CD14-positive monocyte (primary cell): ENCODE data around the gene NEK6. TPM values are rescaled to one million over a fixed set of nuclear protein-coding genes. Genes with fewer than 3 reads are reported as not detected.
A peak's percentile ranks its signal among the peaks of the same experiment; 100 is the strongest.

Experiments used
- DNase-seq, 3 donors: peaks; one replicate each; pipeline ENCODE4 v3.0.0-alpha.2; 2011 to 2022
- H2AFZ ChIP-seq: 2 replicates; pipeline ENCODE4 v1.6.0; 2012; ENCODE audit warnings: mild to moderate bottlenecking, low read depth, low read length, inconsistent platforms; ENCODE audit not compliant: insufficient read depth, poor library complexity, severe bottlenecking
- H3K27ac ChIP-seq, 2 donors: 1 replicate in 1 of 2; 2 replicates in 1 of 2; pipeline ENCODE4 v1.5.1; 2012 to 2013; ENCODE audit warnings: low read length in 2 of 2, control low read depth in 1 of 2, inconsistent platforms in 1 of 2, low read depth in 1 of 2, mild to moderate bottlenecking in 1 of 2
- H3K27me3 ChIP-seq, 2 donors: one replicate each; pipeline versions ENCODE4 v1.6.0 to v1.6.1; 2011 to 2013; ENCODE audit warnings: low read length in 2 of 2; ENCODE audit not compliant: control insufficient read depth in 2 of 2, insufficient read depth in 2 of 2
- H3K36me3 ChIP-seq, 2 donors: replicated peaks in 1 of 2; 1 replicate in 1 of 2; 2 replicates in 1 of 2; pipeline versions ENCODE4 v1.5.1 to v1.6.1; 2012 to 2013; ENCODE audit warnings: low read length in 2 of 2, control low read depth in 1 of 2, inconsistent platforms in 1 of 2, mild to moderate bottlenecking in 1 of 2; ENCODE audit not compliant: insufficient read depth in 2 of 2, control insufficient read depth in 1 of 2
- H3K4me1 ChIP-seq, 2 donors: 1 replicate in 1 of 2; 2 replicates in 1 of 2; pipeline versions ENCODE4 v1.5.1 to v1.6.1; 2012 to 2013; ENCODE audit warnings: low read length in 2 of 2, control low read depth in 1 of 2, inconsistent platforms in 1 of 2, mild to moderate bottlenecking in 1 of 2, moderate library complexity in 1 of 2; ENCODE audit not compliant: insufficient read depth in 2 of 2, control insufficient read depth in 1 of 2
- H3K4me2 ChIP-seq: replicated peaks from 2 replicates; pipeline ENCODE3; 2012; ENCODE audit warnings: low read length, moderate library complexity, mild to moderate bottlenecking; ENCODE audit not compliant: poor library complexity, severe bottlenecking; ENCODE audit errors: extremely low read depth
- H3K4me3 ChIP-seq, 3 experiments: fragments of 200-600 bp in 1 of 3; sonication (generic) in 1 of 3; replicated peaks in 1 of 3; 1 replicate in 2 of 3; 2 replicates in 1 of 3; pipeline ENCODE4 v1.5.1; 2011 to 2013; ENCODE audit warnings: low read length in 3 of 3, mild to moderate bottlenecking in 3 of 3, control low read depth in 2 of 3, low read depth in 2 of 3, inconsistent platforms in 1 of 3, moderate library complexity in 1 of 3
- H3K79me2 ChIP-seq: 2 replicates; pipeline ENCODE4 v1.6.0; 2012; ENCODE audit warnings: mild to moderate bottlenecking, control low read depth, inconsistent platforms, low read length, moderate library complexity; ENCODE audit not compliant: insufficient read depth
- H3K9ac ChIP-seq: 2 replicates; pipeline ENCODE4 v1.6.0; 2017; ENCODE audit warnings: low read length, mild to moderate bottlenecking; ENCODE audit not compliant: insufficient read depth, poor library complexity, severe bottlenecking
- H3K9me3 ChIP-seq, 2 donors: replicated peaks in 1 of 2; 1 replicate in 1 of 2; 2 replicates in 1 of 2; pipeline versions ENCODE4 v1.5.1 to v1.6.1; 2012 to 2013; ENCODE audit warnings: low read length in 2 of 2, control low read depth in 1 of 2; ENCODE audit not compliant: control insufficient read depth in 1 of 2, insufficient read depth in 1 of 2
- H4K20me1 ChIP-seq: 2 replicates; pipeline ENCODE4 v1.6.0; 2012; ENCODE audit warnings: mild to moderate bottlenecking, low read length, control low read depth, moderate library complexity; ENCODE audit not compliant: insufficient read depth
- H3K27ac Mint-ChIP-seq, 7 donors: one replicate each; pipeline ENCODE4 v1.8.0; 2020; ENCODE audit warnings: mild to moderate bottlenecking in 7 of 7, mixed read lengths in 7 of 7, moderate library complexity in 6 of 7, inconsistent platforms in 2 of 7
- H3K27me3 Mint-ChIP-seq, 3 donors: one replicate each; pipeline ENCODE4 v1.8.0; 2021 to 2022; ENCODE audit warnings: low read depth in 3 of 3, mild to moderate bottlenecking in 3 of 3, mixed read lengths in 3 of 3, moderate library complexity in 3 of 3, inconsistent platforms in 1 of 3
- H3K36me3 Mint-ChIP-seq, 2 donors: one replicate each; pipeline ENCODE4 v1.8.0; 2020; ENCODE audit warnings: mixed read lengths in 2 of 2, inconsistent platforms in 1 of 2, mild to moderate bottlenecking in 1 of 2
- H3K4me1 Mint-ChIP-seq: one replicate; pipeline ENCODE4 v1.8.0; 2020; ENCODE audit warnings: mild to moderate bottlenecking, mixed read lengths
- H3K4me3 Mint-ChIP-seq, 2 donors: one replicate each; pipeline ENCODE4 v1.8.0; 2020; ENCODE audit warnings: mild to moderate bottlenecking in 2 of 2, mixed read lengths in 2 of 2, moderate library complexity in 1 of 2
- H3K9me3 Mint-ChIP-seq, 7 donors: one replicate each; pipeline ENCODE4 v1.8.0; 2020 to 2022; ENCODE audit warnings: mixed read lengths in 7 of 7, mild to moderate bottlenecking in 6 of 7, moderate library complexity in 6 of 7, inconsistent platforms in 2 of 7
- WGBS: methylation state at CpG from one replicate; pipeline ENCODE4 v1.1.5; 2013; ENCODE audit warnings: missing lambda C conversion rate; ENCODE audit not compliant: insufficient coverage; 5-methylcytosine and 5-hydroxymethylcytosine counted together
- intact Hi-C, 2 donors: fragments of 100-400 bp; cut with micrococcal nuclease; formaldehyde crosslinking; loops; one replicate each; pipeline versions ENCODE4 v1.15.0 to v1.15.1; 2023
- polyA plus RNA-seq, 3 donors: library from polyadenylated mRNA; depleted of rRNA in 1 of 3; unstranded in 2 of 3; stranded (reverse) in 1 of 3; fragments of 300-500 nt in 2 of 3; fragments of >200 nt in 1 of 3; fragmentation: Illumina TruSeq in 2 of 3; gene quantifications; 1 replicate in 2 of 3; 2 replicates in 1 of 3; pipeline ENCODE4 v1.2.3, GENCODE V29; 2012 to 2021
- TF ChIP-seq, protein P1 (sequence below): fragments of 200-600 bp; IDR thresholded peaks from one replicate; pipeline ENCODE4 v1.8.0; 2022; ENCODE audit warnings: antibody characterized with exemption, mild to moderate bottlenecking

Gene NEK6
- polyA plus RNA-seq, 3 donors: 26.1 to 46.0 (median 35.8) TPM

DNA sequence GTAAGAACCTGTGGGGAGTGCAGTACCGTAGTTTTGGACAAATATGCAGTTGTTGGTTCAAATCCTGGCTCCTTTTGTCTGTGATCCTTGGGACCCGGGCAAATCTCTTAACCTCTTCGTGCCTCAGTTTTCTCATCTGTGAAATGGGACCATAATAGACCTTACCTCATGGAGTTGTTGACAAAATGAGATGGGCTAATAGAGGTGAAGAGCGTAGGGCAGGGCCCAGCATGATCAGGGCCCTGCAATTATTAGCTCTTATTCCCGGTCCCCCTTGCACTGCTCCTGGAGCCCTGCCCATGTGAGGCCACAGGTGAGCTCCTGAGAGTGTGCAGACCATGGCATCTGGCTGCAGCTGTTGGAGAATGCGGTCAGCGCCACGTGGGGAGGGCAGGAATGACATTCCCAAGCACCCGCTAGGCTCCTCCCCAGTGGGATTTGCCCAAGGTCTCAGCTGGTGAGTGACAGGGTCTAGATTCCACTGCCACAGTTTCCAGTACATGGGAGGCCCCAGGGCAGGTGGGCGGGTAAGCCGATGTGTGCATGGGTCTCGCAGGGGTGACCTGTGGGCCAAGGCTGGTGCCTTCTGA is 41.0 kb downstream of the NEK6 start:
- no peak overlapping the region for H3K9ac ChIP-seq
- WGBS: 96% methylated on average over 9 of the region's 12 CpGs
- H3K36me3 ChIP-seq: peaks cover 28 to 61% of the 10 kb centered on the region in 2 donors
- peaks cover 100% of the 10 kb centered on the region for H3K79me2 ChIP-seq
- H3K27me3 ChIP-seq: no peaks in the 10 kb centered on the region
- Mint-ChIP-seq H3K27ac (peak overlapping the region in 1 of 7 donors; percentile 30), H3K27me3 (peaks cover 0 to 2% (median 0%) of the 10 kb centered on the region in 3 donors), H3K4me1 (peaks cover 43% of the 10 kb centered on the region), H3K36me3 (peaks cover 36 to 60% of the 10 kb centered on the region in 2 donors), H3K4me3 (no peak overlapping the region), H3K9me3 (no peaks in the 10 kb centered on the region)
- TF ChIP-seq, protein P1, sequence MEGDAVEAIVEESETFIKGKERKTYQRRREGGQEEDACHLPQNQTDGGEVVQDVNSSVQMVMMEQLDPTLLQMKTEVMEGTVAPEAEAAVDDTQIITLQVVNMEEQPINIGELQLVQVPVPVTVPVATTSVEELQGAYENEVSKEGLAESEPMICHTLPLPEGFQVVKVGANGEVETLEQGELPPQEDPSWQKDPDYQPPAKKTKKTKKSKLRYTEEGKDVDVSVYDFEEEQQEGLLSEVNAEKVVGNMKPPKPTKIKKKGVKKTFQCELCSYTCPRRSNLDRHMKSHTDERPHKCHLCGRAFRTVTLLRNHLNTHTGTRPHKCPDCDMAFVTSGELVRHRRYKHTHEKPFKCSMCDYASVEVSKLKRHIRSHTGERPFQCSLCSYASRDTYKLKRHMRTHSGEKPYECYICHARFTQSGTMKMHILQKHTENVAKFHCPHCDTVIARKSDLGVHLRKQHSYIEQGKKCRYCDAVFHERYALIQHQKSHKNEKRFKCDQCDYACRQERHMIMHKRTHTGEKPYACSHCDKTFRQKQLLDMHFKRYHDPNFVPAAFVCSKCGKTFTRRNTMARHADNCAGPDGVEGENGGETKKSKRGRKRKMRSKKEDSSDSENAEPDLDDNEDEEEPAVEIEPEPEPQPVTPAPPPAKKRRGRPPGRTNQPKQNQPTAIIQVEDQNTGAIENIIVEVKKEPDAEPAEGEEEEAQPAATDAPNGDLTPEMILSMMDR: no peak
- peaks cover 100% of the 10 kb centered on the region for H4K20me1 ChIP-seq
- H3K4me3 ChIP-seq: no peak overlapping the region
- DNase-seq: no peak
- H3K27ac ChIP-seq: peak overlapping the region in 1 of 2 donors; percentile 26
- intact Hi-C loops: loop anchor here in 1 of 2 donors (10.0 kb wide), 1 partner anchor 164 kb away; no protein-coding TSS in a partner anchor
- no peak overlapping the region for H2AFZ ChIP-seq
- H3K4me1 ChIP-seq: peaks cover 21 to 30% of the 10 kb centered on the region in 2 donors
- no peak overlapping the region for H3K4me2 ChIP-seq
- no peaks in the 10 kb centered on the region for H3K9me3 ChIP-seq

DNA sequence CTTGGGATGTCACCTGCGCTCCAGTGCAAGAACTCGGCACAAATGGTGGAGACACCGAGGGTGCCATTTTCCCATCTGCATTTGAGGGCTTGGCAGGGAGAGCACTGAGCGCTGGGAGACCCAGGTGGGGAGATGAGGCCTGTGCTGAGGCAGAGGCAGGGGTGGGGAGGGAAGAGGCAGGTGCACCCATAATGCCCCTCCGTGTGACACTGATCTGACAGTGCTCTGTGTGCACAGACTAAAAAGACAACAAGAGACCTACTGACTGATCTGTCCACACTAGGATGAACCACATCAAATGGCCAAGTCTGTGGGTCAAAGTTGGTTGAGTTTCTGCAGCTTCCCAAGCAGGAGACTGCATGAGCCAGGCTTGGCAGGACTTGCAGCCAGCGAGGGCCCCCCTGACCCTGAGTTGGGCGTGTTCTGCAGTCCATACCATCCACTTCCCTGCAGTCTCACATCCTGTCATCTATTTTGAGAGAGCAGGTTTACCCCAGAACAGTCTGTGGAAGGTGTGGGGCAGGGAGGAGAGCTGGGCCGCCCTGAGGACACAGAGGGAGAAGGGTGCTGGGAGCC is 41.9 kb downstream of the NEK6 start:
- peaks cover 37 to 69% of the 10 kb centered on the region in 2 donors for H3K36me3 ChIP-seq
- H3K9ac ChIP-seq: no peak overlapping the region
- H3K4me3 ChIP-seq: no peak overlapping the region
- Mint-ChIP-seq H3K9me3 (no peaks in the 10 kb centered on the region), H3K27me3 (peaks cover 0 to 2% (median 0%) of the 10 kb centered on the region in 3 donors), H3K27ac (peak overlapping the region in 4 of 7 donors; percentile 43 to 68 (median 58)), H3K36me3 (peaks cover 34 to 64% of the 10 kb centered on the region in 2 donors), H3K4me3 (no peak overlapping the region), H3K4me1 (peaks cover 34% of the 10 kb centered on the region)
- 54% methylated on average over 4 of the region's 8 CpGs for whole genome bisulfite sequencing
- TF ChIP-seq, protein P1: no peak
- no peak for DNase-seq
- no peaks in the 10 kb centered on the region for H3K27me3 ChIP-seq
- intact Hi-C loops: loop anchor here in 1 of 2 donors (10.0 kb wide), 1 partner anchor 165 kb away; no protein-coding TSS in a partner anchor
- no peak overlapping the region for H2AFZ ChIP-seq
- H4K20me1 ChIP-seq: peaks cover 100% of the 10 kb centered on the region
- H3K9me3 ChIP-seq: no peaks in the 10 kb centered on the region
- peaks cover 12 to 21% of the 10 kb centered on the region in 2 donors for H3K4me1 ChIP-seq
- peak overlapping the region in 1 of 2 donors; percentile 45 for H3K27ac ChIP-seq
- H3K4me2 ChIP-seq: no peak overlapping the region
- H3K79me2 ChIP-seq: peaks cover 100% of the 10 kb centered on the region
